H1 (cell line): ENCODE measurements around the gene BCKDHA. TPM values are rescaled to one million over a fixed set of nuclear protein-coding genes. Genes with fewer than 3 reads are reported as not detected.

Experiments
- CTCF ChIA-PET: fragments of 300-600 bp; sonication (Branson Sonifier 250); formaldehyde crosslinking; loops from one replicate; lab custom pipeline; 2021; ENCODE audit not compliant: partially characterized antibody; lab: Charles Lee
- POLR2A ChIA-PET: fragments of 300-600 bp; sonication (Branson Sonifier 250); formaldehyde crosslinking; loops from one replicate; lab custom pipeline; 2021; ENCODE audit warnings: inconsistent platforms; ENCODE audit not compliant: partially characterized antibody; lab: Charles Lee
- DNase-seq, 2 experiments: peaks; one replicate each; pipeline versions ENCODE4 v3.0.0 to v3.0.0-alpha.2; 2010 to 2022; ENCODE audit warnings: low spot score in 2 of 2, low read depth in 1 of 2, mixed read lengths in 1 of 2
- FAIRE-seq: peaks from 2 replicates; lab custom pipeline; 2011; peaks lifted over from hg19 to GRCh38; lab: Jason Lieb, UNC
- H2AFZ ChIP-seq: 2 replicates; pipeline ENCODE4 v1.8.1; 2012; ENCODE audit warnings: low read length, inconsistent platforms
- H2AK5ac ChIP-seq: 2 replicates; pipeline ENCODE4 v1.6.1; 2013; ENCODE audit warnings: low read depth, low read length
- H2BK120ac ChIP-seq: replicated peaks from 2 replicates; pipeline ENCODE3; 2013; ENCODE audit warnings: low read depth, low read length, inconsistent platforms
- H2BK12ac ChIP-seq: 2 replicates; pipeline ENCODE4 v1.6.1; 2013; ENCODE audit warnings: low read depth, low read length
- H2BK15ac ChIP-seq: 2 replicates; pipeline ENCODE4 v1.6.1; 2013; ENCODE audit warnings: low read length
- H2BK20ac ChIP-seq: 2 replicates; pipeline ENCODE4 v1.6.1; 2013; ENCODE audit warnings: low read length
- H2BK5ac ChIP-seq: 2 replicates; pipeline ENCODE4 v1.6.1; 2013; ENCODE audit warnings: low read depth, low read length
- H3K14ac ChIP-seq: 2 replicates; pipeline ENCODE4 v1.6.1; 2013; ENCODE audit warnings: inconsistent platforms; ENCODE audit not compliant: insufficient read length
- H3K18ac ChIP-seq: 2 replicates; pipeline ENCODE4 v1.6.1; 2013; ENCODE audit warnings: low read length; ENCODE audit errors: extremely low read depth
- H3K23ac ChIP-seq: 2 replicates; pipeline ENCODE4 v1.6.1; 2013; ENCODE audit warnings: inconsistent platforms; ENCODE audit not compliant: insufficient read length
- H3K23me2 ChIP-seq: 2 replicates; pipeline ENCODE4 v1.6.1; 2013; ENCODE audit warnings: low read depth, low read length
- H3K27ac ChIP-seq: 2 replicates; pipeline ENCODE4 v1.6.1; 2011; ENCODE audit warnings: low read depth, low read length, inconsistent platforms
- H3K27me3 ChIP-seq, 4 experiments: replicated peaks in 1 of 4; 1 replicate in 1 of 4; 2 replicates in 3 of 4; pipeline versions ENCODE4 v1.6.1 to v1.8.1; 2011 to 2013; ENCODE audit warnings: low read length in 3 of 4, mild to moderate bottlenecking in 3 of 4, inconsistent platforms in 2 of 4, mixed read lengths in 2 of 4, moderate library complexity in 1 of 4; ENCODE audit not compliant: control insufficient read depth in 3 of 4, insufficient read depth in 3 of 4; ENCODE audit errors: extremely low read depth in 1 of 4
- H3K36me3 ChIP-seq, 4 experiments: 2 replicates each; pipeline versions ENCODE4 v1.6.1 to v1.8.1; 2011 to 2013; ENCODE audit warnings: mild to moderate bottlenecking in 4 of 4, low read length in 3 of 4, moderate library complexity in 2 of 4, control low read depth in 1 of 4, inconsistent platforms in 1 of 4; ENCODE audit not compliant: insufficient read depth in 4 of 4, control insufficient read depth in 2 of 4
- H3K4ac ChIP-seq: replicated peaks from 2 replicates; pipeline ENCODE3; 2013; ENCODE audit warnings: low read length, low read depth, mixed read lengths, inconsistent platforms; ENCODE audit not compliant: insufficient read length
- H3K4me1 ChIP-seq, 4 experiments: replicated peaks in 1 of 4; 1 replicate in 1 of 4; 2 replicates in 3 of 4; pipeline versions ENCODE4 v1.6.1 to v1.8.1; 2011 to 2013; ENCODE audit warnings: low read length in 3 of 4, inconsistent platforms in 2 of 4, mixed read lengths in 1 of 4; ENCODE audit not compliant: insufficient read depth in 4 of 4, control insufficient read depth in 3 of 4
- H3K4me2 ChIP-seq, 2 experiments: 2 replicates each; pipeline versions ENCODE4 v1.6.1 to v1.8.1; 2011 to 2013; ENCODE audit warnings: low read depth in 2 of 2, low read length in 2 of 2, control low read depth in 1 of 2, inconsistent platforms in 1 of 2, mild to moderate bottlenecking in 1 of 2; ENCODE audit not compliant: insufficient read depth in 1 of 2
- H3K4me3 ChIP-seq, 4 experiments: fragments of 200-600, 300-600 bp in 1 of 4; sonication (generic), shearing (Covaris generic), sonication (Bioruptor Twin) in 1 of 4; 2 replicates each; pipeline versions ENCODE4 v1.5.1 to v1.8.1; 2011 to 2016; ENCODE audit warnings: low read length in 4 of 4, low read depth in 3 of 4, control low read depth in 2 of 4, inconsistent platforms in 2 of 4, mild to moderate bottlenecking in 2 of 4, mixed read lengths in 1 of 4, moderate library complexity in 1 of 4; ENCODE audit not compliant: insufficient read depth in 2 of 4; ENCODE audit errors: extremely low read depth in 1 of 4
- H3K56ac ChIP-seq: replicated peaks from 2 replicates; pipeline ENCODE3; 2013; ENCODE audit warnings: low read depth, mild to moderate bottlenecking, mixed read lengths, low read length, inconsistent platforms; ENCODE audit not compliant: insufficient read length
- H3K79me1 ChIP-seq: 2 replicates; pipeline ENCODE4 v1.6.1; 2013; ENCODE audit warnings: low read depth, low read length, control low read depth
- H3K79me2 ChIP-seq, 2 experiments: 2 replicates each; pipeline versions ENCODE4 v1.6.1 to v1.8.1; 2012 to 2013; ENCODE audit warnings: low read length in 2 of 2, mild to moderate bottlenecking in 2 of 2, inconsistent platforms in 1 of 2; ENCODE audit not compliant: insufficient read depth in 2 of 2, control insufficient read depth in 1 of 2
- H3K9ac ChIP-seq, 4 experiments: replicated peaks in 1 of 4; 1 replicate in 1 of 4; 2 replicates in 3 of 4; pipeline versions ENCODE4 v1.6.1 to v1.8.1; 2011 to 2013; ENCODE audit warnings: low read depth in 3 of 4, low read length in 3 of 4, control low read depth in 2 of 4, mild to moderate bottlenecking in 2 of 4, moderate library complexity in 2 of 4, inconsistent platforms in 1 of 4; ENCODE audit errors: extremely low read depth in 1 of 4
- H3K9me3 ChIP-seq, 2 experiments: 2 replicates each; pipeline versions ENCODE4 v1.6.1 to v1.8.1; 2012 to 2013; ENCODE audit warnings: mild to moderate bottlenecking in 2 of 2, moderate library complexity in 2 of 2, control low read depth in 1 of 2, inconsistent platforms in 1 of 2, low read depth in 1 of 2, low read length in 1 of 2, mixed read lengths in 1 of 2; ENCODE audit not compliant: insufficient read depth in 2 of 2
- H4K20me1 ChIP-seq, 2 experiments: replicated peaks in 1 of 2; 2 replicates each; pipeline versions ENCODE3 to v1.8.1; 2011 to 2013; ENCODE audit warnings: inconsistent platforms in 2 of 2, low read length in 2 of 2, mild to moderate bottlenecking in 1 of 2; ENCODE audit not compliant: insufficient read depth in 2 of 2, control insufficient read depth in 1 of 2
- H4K5ac ChIP-seq: 2 replicates; pipeline ENCODE4 v1.6.1; 2013; ENCODE audit warnings: low read length, low read depth, mixed read lengths, inconsistent platforms; ENCODE audit not compliant: insufficient read length
- H4K8ac ChIP-seq: 2 replicates; pipeline ENCODE4 v1.8.0; 2013; ENCODE audit warnings: mild to moderate bottlenecking, moderate library complexity, low read length, inconsistent platforms; ENCODE audit not compliant: insufficient read depth; ENCODE audit errors: extremely low read depth
- H4K91ac ChIP-seq: replicated peaks from 2 replicates; pipeline ENCODE3; 2013; ENCODE audit warnings: low read length, mixed read lengths, inconsistent platforms; ENCODE audit not compliant: insufficient read length
- SIN3A ChIP-seq, 2 experiments: IDR thresholded peaks in 1 of 2; conservative IDR thresholded peaks in 1 of 2; 2 replicates each; pipeline ENCODE4 v1.6.1; 2011 to 2012; ENCODE audit warnings: low read length in 2 of 2, improper control_type of control experiment in 1 of 2, low read depth in 1 of 2, mild to moderate bottlenecking in 1 of 2
- WGBS, 2 experiments: shearing (Covaris generic) in 1 of 2; methylation state at CpG; one replicate each; pipeline versions ENCODE4 v1.1.6 to v1.1.7; 2013 to 2015; ENCODE audit warnings: low lambda C conversion rate in 2 of 2, mixed read lengths in 2 of 2, inconsistent platforms in 1 of 2, low coverage in 1 of 2, missing lambda C conversion rate in 1 of 2; ENCODE audit not compliant: insufficient replicate concordance in 2 of 2, insufficient coverage in 1 of 2, insufficient read length in 1 of 2; ENCODE audit errors: extremely low coverage in 1 of 2, missing lambda C conversion rate in 1 of 2; 5-methylcytosine and 5-hydroxymethylcytosine counted together
- polyA plus RNA-seq, 7 experiments: library from polyadenylated mRNA; depleted of rRNA in 3 of 7; stranded (reverse) in 5 of 7; unstranded in 2 of 7; fragments of >200 nt in 5 of 7; fragments of 200-250 nt in 2 of 7; gene quantifications; 1 replicate in 5 of 7; 2 replicates in 1 of 7; 4 replicates in 1 of 7; pipeline versions ENCODE4 v1.2.1 to v1.2.3, GENCODE V29; 2011 to 2013; ENCODE audit warnings: missing spikeins in 2 of 7, mixed read lengths in 2 of 7
- total RNA-seq: library from RNA; stranded (reverse); fragmentation: NEBNext Ultra II Directional; extraction: Animal tissue kit (Norgen Biotek cat#: 25700); gene quantifications from 2 replicates; pipeline ENCODE4 v1.2.1, GENCODE V29; 2021
- TF ChIP-seq, protein P1 (sequence below), 3 experiments: IDR thresholded peaks; 1 replicate in 2 of 3; 2 replicates in 1 of 3; pipeline versions ENCODE4 v1.5.1 to v1.6.1; 2011; ENCODE audit warnings: low read length in 3 of 3, mild to moderate bottlenecking in 3 of 3, inconsistent platforms in 2 of 3, low read depth in 1 of 3, moderate library complexity in 1 of 3; ENCODE audit not compliant: insufficient read depth in 1 of 3; ENCODE audit errors: control extremely low read depth in 1 of 3

Gene BCKDHA
- total and polyA plus RNA-seq, 2 of the 8 experiments (the other 6 are each of a cell fraction or from before 2014, with no cell fraction given) = 14.2 to 69.6 TPM

- FAIRE-seq (no peak), DNase-seq (no peak)
- H3K23ac ChIP-seq = no peak overlapping the region
- TF ChIP-seq, protein P1, sequence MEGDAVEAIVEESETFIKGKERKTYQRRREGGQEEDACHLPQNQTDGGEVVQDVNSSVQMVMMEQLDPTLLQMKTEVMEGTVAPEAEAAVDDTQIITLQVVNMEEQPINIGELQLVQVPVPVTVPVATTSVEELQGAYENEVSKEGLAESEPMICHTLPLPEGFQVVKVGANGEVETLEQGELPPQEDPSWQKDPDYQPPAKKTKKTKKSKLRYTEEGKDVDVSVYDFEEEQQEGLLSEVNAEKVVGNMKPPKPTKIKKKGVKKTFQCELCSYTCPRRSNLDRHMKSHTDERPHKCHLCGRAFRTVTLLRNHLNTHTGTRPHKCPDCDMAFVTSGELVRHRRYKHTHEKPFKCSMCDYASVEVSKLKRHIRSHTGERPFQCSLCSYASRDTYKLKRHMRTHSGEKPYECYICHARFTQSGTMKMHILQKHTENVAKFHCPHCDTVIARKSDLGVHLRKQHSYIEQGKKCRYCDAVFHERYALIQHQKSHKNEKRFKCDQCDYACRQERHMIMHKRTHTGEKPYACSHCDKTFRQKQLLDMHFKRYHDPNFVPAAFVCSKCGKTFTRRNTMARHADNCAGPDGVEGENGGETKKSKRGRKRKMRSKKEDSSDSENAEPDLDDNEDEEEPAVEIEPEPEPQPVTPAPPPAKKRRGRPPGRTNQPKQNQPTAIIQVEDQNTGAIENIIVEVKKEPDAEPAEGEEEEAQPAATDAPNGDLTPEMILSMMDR (IDR thresholded peaks at IDR 0.05; ENCODE audit: control extremely low read depth in 1 of 3, insufficient read depth in 1 of 3, low read depth in 1 of 3, low read length in 3 of 3) = no peak
- no peak for TF ChIP-seq SIN3A (conservative IDR thresholded peaks at IDR 0.05 in 1 of 2, IDR thresholded peaks at IDR 0.05 in 1 of 2; ENCODE audit: low read depth in 1 of 2, low read length in 2 of 2)
- H3K27me3 ChIP-seq = no peaks in the 10 kb centered on the region
- H2BK120ac ChIP-seq = no peak overlapping the region
- no peak overlapping the region for H2AFZ ChIP-seq
- ChIA-PET CTCF (interaction anchor here (1.1 kb wide), 2 partner anchors 13 to 14 kb away, joined by 3 read pairs; partner anchors contain the start of gene TGFB1), POLR2A (interaction anchor here (1.4 kb wide), 2 partner anchors 9 to 15 kb away, joined by 3 read pairs; no protein-coding TSS in a partner anchor)
- no peak overlapping the region for H3K27ac ChIP-seq
- H3K36me3 ChIP-seq = no peaks in the 10 kb centered on the region
- no peak overlapping the region for H2AK5ac ChIP-seq
- no peak overlapping the region; the same call in 1 of the 2 replicates for H4K8ac ChIP-seq
- no peaks in the 10 kb centered on the region for H3K79me2 ChIP-seq
- no peak overlapping the region for H3K4ac ChIP-seq
- peaks cover 6% of the 10 kb centered on the region for H3K79me1 ChIP-seq
- no peak overlapping the region for H2BK20ac ChIP-seq
- H3K14ac ChIP-seq = no peak overlapping the region
- peaks cover 6% of the 10 kb centered on the region for H3K23me2 ChIP-seq
- H3K4me1 ChIP-seq = peaks cover 0 to 6% (median 2%) of the 10 kb centered on the region in 4 experiments; a peak in 2 of 7 replicates
- H3K18ac ChIP-seq = no peak overlapping the region
- H2BK12ac ChIP-seq = no peak overlapping the region
- no peak overlapping the region for H4K5ac ChIP-seq
- H4K91ac ChIP-seq = no peak overlapping the region
- no peak overlapping the region for H3K4me2 ChIP-seq
- no peaks in the 10 kb centered on the region for H4K20me1 ChIP-seq
- no peak overlapping the region for H3K4me3 ChIP-seq
- H3K9ac ChIP-seq = no peak overlapping the region
- no peaks in the 10 kb centered on the region for H3K9me3 ChIP-seq
- no peak overlapping the region for H3K56ac ChIP-seq
- H2BK5ac ChIP-seq = no peak overlapping the region
- no peak overlapping the region for H2BK15ac ChIP-seq
- 93% methylated on average over 6 of the region's 6 CpGs; no CpG with 5 or more reads in 1 of the 2 experiments for WGBS, 2 experiments
Measured at GRCh38 chr19:41367848-41368301, 29.7 kb upstream of the BCKDHA start.
